Uterus (tissue), 2 donors: Measurements from ENCODE around the gene PSORS1C1.
"Not testable (repeated sequence)": the region's sequence is repeated elsewhere in the genome, so short reads cannot be mapped to it uniquely, and the experiment has no call there.

ENCODE experiments used
- POLR2A ChIP-seq, 2 donors: fragments of 450-650 bp; IDR thresholded peaks; one replicate each; pipeline ENCODE4 v1.6.1; 2016; ENCODE audit warnings: antibody characterized with exemption in 2 of 2, mild to moderate bottlenecking in 1 of 2, moderate library complexity in 1 of 2
- TF ChIP-seq, protein P1 (sequence below), 4 experiments: fragments of 200-600 bp in 2 of 4; fragments of 450-650 bp in 2 of 4; sonication (generic) in 2 of 4; IDR thresholded peaks; one replicate each; pipeline ENCODE4 v1.5.1; 2016 to 2019; ENCODE audit warnings: antibody characterized with exemption in 4 of 4, mild to moderate bottlenecking in 2 of 4, moderate library complexity in 1 of 4

DNA sequence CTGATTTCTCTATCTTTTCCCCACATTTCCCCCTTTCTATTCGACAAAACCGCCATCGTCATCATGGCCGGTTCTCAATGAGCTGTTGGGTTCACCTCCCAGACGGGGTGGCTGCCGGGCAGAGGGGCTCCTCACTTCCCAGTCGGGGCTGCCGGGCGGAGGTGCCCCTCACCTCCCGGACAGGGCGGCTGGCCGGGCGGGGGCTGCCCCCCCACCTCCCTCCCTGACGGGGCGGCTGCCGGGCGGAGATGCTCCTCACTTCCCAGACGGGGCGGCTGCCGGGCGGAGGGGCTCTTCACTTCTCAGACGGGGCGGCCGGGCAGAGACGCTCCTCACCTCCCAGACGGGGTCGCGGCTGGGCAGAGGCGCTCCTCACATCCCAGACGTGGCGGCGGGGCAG lies 47.6 kb upstream of the PSORS1C1 start:
- TF ChIP-seq, protein P1, sequence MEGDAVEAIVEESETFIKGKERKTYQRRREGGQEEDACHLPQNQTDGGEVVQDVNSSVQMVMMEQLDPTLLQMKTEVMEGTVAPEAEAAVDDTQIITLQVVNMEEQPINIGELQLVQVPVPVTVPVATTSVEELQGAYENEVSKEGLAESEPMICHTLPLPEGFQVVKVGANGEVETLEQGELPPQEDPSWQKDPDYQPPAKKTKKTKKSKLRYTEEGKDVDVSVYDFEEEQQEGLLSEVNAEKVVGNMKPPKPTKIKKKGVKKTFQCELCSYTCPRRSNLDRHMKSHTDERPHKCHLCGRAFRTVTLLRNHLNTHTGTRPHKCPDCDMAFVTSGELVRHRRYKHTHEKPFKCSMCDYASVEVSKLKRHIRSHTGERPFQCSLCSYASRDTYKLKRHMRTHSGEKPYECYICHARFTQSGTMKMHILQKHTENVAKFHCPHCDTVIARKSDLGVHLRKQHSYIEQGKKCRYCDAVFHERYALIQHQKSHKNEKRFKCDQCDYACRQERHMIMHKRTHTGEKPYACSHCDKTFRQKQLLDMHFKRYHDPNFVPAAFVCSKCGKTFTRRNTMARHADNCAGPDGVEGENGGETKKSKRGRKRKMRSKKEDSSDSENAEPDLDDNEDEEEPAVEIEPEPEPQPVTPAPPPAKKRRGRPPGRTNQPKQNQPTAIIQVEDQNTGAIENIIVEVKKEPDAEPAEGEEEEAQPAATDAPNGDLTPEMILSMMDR (IDR thresholded peaks at IDR 0.05), result not testable (repeated sequence)
- not testable (repeated sequence) for TF ChIP-seq POLR2A (IDR thresholded peaks at IDR 0.05)
